WTC11 (cell line): Measurements from ENCODE around the gene PI4K2B.
"Not testable (repeated sequence)": the region's sequence is repeated elsewhere in the genome, so short reads cannot be mapped to it uniquely, and the experiment has no call there.

Experiments
- MYBL2 ChIP-seq: sonication (generic); formaldehyde crosslinking; IDR thresholded peaks from 2 replicates; pipeline ENCODE4 v1.8.1; 2023; ENCODE audit warnings: mild to moderate bottlenecking, moderate library complexity, missing genetic modification reagents
- NFE2L1 ChIP-seq: sonication (generic); formaldehyde crosslinking; IDR thresholded peaks from 2 replicates; pipeline ENCODE4 v1.8.1; 2023; ENCODE audit warnings: missing genetic modification reagents
- NR1H2 ChIP-seq: sonication (generic); formaldehyde crosslinking; IDR thresholded peaks from 2 replicates; pipeline ENCODE4 v1.9.0; 2021; ENCODE audit warnings: mild to moderate bottlenecking, moderate library complexity, missing genetic modification reagents
- SMAD3 ChIP-seq: sonication (generic); formaldehyde crosslinking; IDR thresholded peaks from 2 replicates; pipeline ENCODE4 v1.8.0; 2022; ENCODE audit warnings: missing genetic modification reagents, mild to moderate bottlenecking, borderline replicate concordance
- TP53 ChIP-seq: sonication (generic); formaldehyde crosslinking; IDR thresholded peaks from 2 replicates; pipeline ENCODE4 v1.8.1; 2023; ENCODE audit warnings: mild to moderate bottlenecking, missing genetic modification reagents
- ZNF232 ChIP-seq: sonication (generic); formaldehyde crosslinking; IDR thresholded peaks from 2 replicates; pipeline ENCODE4 v1.8.0; 2022; ENCODE audit warnings: mild to moderate bottlenecking, missing genetic modification reagents
- TF ChIP-seq, protein P1 (sequence below): fragments of 200-600 bp; IDR thresholded peaks from 2 replicates; pipeline ENCODE4 v1.8.0; 2022; ENCODE audit warnings: antibody characterized with exemption
- TF ChIP-seq, protein P2 (sequence below): sonication (generic); formaldehyde crosslinking; IDR thresholded peaks from 2 replicates; pipeline ENCODE4 v1.8.1; 2023; ENCODE audit warnings: mild to moderate bottlenecking, moderate library complexity, missing genetic modification reagents
- TF ChIP-seq, protein P3 (sequence below): sonication (generic); formaldehyde crosslinking; IDR thresholded peaks from 2 replicates; pipeline ENCODE4 v1.8.0; 2022; ENCODE audit warnings: mild to moderate bottlenecking, missing genetic modification reagents
- TF ChIP-seq, protein P4 (sequence below): sonication (generic); formaldehyde crosslinking; IDR thresholded peaks from 2 replicates; pipeline ENCODE4 v1.8.0; 2023; ENCODE audit warnings: missing genetic modification reagents

DNA sequence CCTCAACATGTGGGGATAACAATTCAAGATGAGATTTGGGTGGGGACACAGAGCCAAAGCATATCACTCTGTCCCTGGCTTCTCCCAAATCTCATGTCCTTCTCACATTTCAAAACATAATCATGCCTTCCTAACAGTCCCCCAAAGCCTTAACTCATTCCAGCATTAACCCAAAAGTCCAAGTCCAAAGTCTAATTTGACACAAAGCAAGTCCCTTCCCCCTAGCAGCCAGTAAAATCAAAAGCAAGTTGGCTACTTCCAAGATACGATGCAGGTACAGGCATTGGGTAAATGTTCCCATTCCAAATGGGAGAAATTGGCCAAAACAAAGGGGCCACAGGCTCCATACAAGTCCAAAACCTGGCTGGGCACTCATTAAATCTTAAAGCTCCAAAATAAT lies 19.1 kb upstream of the PI4K2B start:
- TF ChIP-seq, protein P1, sequence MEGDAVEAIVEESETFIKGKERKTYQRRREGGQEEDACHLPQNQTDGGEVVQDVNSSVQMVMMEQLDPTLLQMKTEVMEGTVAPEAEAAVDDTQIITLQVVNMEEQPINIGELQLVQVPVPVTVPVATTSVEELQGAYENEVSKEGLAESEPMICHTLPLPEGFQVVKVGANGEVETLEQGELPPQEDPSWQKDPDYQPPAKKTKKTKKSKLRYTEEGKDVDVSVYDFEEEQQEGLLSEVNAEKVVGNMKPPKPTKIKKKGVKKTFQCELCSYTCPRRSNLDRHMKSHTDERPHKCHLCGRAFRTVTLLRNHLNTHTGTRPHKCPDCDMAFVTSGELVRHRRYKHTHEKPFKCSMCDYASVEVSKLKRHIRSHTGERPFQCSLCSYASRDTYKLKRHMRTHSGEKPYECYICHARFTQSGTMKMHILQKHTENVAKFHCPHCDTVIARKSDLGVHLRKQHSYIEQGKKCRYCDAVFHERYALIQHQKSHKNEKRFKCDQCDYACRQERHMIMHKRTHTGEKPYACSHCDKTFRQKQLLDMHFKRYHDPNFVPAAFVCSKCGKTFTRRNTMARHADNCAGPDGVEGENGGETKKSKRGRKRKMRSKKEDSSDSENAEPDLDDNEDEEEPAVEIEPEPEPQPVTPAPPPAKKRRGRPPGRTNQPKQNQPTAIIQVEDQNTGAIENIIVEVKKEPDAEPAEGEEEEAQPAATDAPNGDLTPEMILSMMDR = not testable (repeated sequence)
- TF ChIP-seq TP53, SMAD3, NR1H2, ZNF232, MYBL2, NFE2L1 (CRISPR knock-in tag): not testable (repeated sequence)
- TF ChIP-seq, protein P2, sequence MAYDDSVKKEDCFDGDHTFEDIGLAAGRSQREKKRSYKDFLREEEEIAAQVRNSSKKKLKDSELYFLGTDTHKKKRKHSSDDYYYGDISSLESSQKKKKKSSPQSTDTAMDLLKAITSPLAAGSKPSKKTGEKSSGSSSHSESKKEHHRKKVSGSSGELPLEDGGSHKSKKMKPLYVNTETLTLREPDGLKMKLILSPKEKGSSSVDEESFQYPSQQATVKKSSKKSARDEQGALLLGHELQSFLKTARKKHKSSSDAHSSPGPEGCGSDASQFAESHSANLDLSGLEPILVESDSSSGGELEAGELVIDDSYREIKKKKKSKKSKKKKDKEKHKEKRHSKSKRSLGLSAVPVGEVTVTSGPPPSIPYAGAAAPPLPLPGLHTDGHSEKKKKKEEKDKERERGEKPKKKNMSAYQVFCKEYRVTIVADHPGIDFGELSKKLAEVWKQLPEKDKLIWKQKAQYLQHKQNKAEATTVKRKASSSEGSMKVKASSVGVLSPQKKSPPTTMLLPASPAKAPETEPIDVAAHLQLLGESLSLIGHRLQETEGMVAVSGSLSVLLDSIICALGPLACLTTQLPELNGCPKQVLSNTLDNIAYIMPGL (CRISPR knock-in tag) = not testable (repeated sequence)
- TF ChIP-seq, protein P3, sequence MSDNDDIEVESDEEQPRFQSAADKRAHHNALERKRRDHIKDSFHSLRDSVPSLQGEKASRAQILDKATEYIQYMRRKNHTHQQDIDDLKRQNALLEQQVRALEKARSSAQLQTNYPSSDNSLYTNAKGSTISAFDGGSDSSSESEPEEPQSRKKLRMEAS = not testable (repeated sequence)
- TF ChIP-seq, protein P4, sequence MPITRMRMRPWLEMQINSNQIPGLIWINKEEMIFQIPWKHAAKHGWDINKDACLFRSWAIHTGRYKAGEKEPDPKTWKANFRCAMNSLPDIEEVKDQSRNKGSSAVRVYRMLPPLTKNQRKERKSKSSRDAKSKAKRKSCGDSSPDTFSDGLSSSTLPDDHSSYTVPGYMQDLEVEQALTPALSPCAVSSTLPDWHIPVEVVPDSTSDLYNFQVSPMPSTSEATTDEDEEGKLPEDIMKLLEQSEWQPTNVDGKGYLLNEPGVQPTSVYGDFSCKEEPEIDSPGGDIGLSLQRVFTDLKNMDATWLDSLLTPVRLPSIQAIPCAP (CRISPR knock-in tag) = not testable (repeated sequence)
